ENCODE data around the gene UNKL. TPM values are rescaled to one million over a fixed set of nuclear protein-coding genes. Genes with fewer than 3 reads are reported as not detected.

Gene UNKL
- total and polyA plus RNA-seq, 2 of the 8 experiments (the other 6 are each of a cell fraction or from before 2014, with no cell fraction given): 25.1 to 31.8 TPM

DNA sequence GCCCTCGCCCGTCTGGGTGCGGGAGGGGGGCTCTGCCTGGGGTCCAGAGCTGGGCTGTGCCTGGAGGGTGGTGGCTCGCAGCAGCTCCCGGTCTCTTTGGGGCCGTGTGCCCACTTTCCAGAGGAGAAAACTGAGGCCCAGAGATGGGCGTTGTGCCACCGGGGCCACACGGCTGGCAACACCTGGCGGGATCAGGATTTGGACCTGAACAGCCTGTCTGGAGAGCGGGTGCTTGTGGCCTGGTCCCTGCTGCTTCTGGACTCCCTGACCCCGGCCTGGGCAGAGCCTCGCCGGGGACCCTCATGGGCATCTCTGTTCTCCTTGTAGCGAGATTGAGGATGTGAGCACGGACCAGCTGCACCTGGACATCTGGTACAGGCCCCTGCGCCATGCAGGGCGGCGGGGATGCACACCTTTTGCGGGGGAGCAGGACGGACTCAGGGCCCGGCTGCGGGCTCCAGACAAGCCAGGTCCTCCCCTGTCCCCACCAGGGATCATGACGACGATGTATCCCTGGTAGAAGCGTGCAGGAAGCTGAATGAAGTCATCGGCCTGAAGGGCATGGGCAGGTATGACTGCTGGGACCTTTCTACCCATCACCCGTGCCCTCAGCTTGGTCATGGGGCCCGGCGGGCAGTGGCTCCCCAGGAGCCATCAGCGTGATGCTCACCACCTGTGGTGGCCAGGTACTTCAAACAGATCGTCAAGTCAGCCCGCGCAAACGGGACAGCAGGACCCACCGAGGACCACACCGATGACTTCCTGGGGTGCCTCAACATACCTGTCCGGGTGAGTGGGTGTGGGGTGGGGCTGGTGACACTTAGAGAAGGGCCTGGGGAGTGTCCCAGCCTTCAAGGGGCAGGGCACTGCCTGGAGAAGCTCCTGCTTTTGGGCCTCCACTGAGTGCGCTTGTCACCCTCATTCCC lies 72.7 kb downstream of the UNKL start:
- Histone ChIP-seq H3K23me2 (ENCODE audit: low read depth, low read length) (peaks cover 4% of the 10 kb centered on the region; the same call in 1 of the 2 replicates), H2BK15ac (ENCODE audit: low read length) (no peak overlapping the region), H2AFZ (ENCODE audit: low read length) (no peak overlapping the region), H2AK5ac (ENCODE audit: low read depth, low read length) (no peak overlapping the region), H4K91ac (replicated peaks; ENCODE audit: insufficient read length, low read length) (no peak overlapping the region), H4K5ac (ENCODE audit: insufficient read length, low read depth, low read length) (no peak overlapping the region), H3K4me3 (ENCODE audit: extremely low read depth in 1 of 4, insufficient read depth in 2 of 4, low read depth in 3 of 4, low read length in 4 of 4) (no peak overlapping the region), H3K56ac (replicated peaks; ENCODE audit: insufficient read length, low read depth, low read length) (no peak overlapping the region), H3K18ac (ENCODE audit: extremely low read depth, low read length) (no peak overlapping the region), H3K36me3 (ENCODE audit: control insufficient read depth in 2 of 4, insufficient read depth in 4 of 4, low read length in 3 of 4) (no peaks in the 10 kb centered on the region), H2BK120ac (replicated peaks; ENCODE audit: low read depth, low read length) (no peak overlapping the region), H3K79me2 (ENCODE audit: control insufficient read depth in 1 of 2, insufficient read depth in 2 of 2, low read length in 2 of 2) (no peaks in the 10 kb centered on the region), H3K27ac (ENCODE audit: low read depth, low read length) (no peak overlapping the region), H3K4ac (replicated peaks; ENCODE audit: insufficient read length, low read depth, low read length) (no peak overlapping the region), H3K9ac (replicated peaks in 1 of 4; ENCODE audit: extremely low read depth in 1 of 4, low read depth in 3 of 4, low read length in 3 of 4) (no peak overlapping the region), H3K27me3 (replicated peaks in 1 of 4; ENCODE audit: control insufficient read depth in 3 of 4, extremely low read depth in 1 of 4, insufficient read depth in 3 of 4, low read length in 3 of 4) (peaks cover 0 to 9% (median 1%) of the 10 kb centered on the region in 4 experiments; a peak in 3 of 7 replicates), H4K20me1 (replicated peaks in 1 of 2; ENCODE audit: control insufficient read depth in 1 of 2, insufficient read depth in 2 of 2, low read length in 2 of 2) (peaks cover 0 to 13% of the 10 kb centered on the region in 2 experiments), H3K9me3 (ENCODE audit: insufficient read depth in 2 of 2, low read depth in 1 of 2, low read length in 1 of 2) (no peaks in the 10 kb centered on the region), H2BK20ac (ENCODE audit: low read length) (no peak overlapping the region), H3K23ac (ENCODE audit: insufficient read length) (no peak overlapping the region), H3K4me1 (replicated peaks in 1 of 4; ENCODE audit: control insufficient read depth in 3 of 4, insufficient read depth in 4 of 4, low read length in 3 of 4) (peaks cover 0 to 12% (median 3%) of the 10 kb centered on the region in 4 experiments; a peak in 4 of 7 replicates), H4K8ac (ENCODE audit: extremely low read depth, insufficient read depth, low read length) (no peak overlapping the region), H3K14ac (ENCODE audit: insufficient read length) (no peak overlapping the region), H3K79me1 (ENCODE audit: low read depth, low read length) (no peaks in the 10 kb centered on the region), H2BK5ac (ENCODE audit: low read depth, low read length) (no peak overlapping the region), H2BK12ac (ENCODE audit: low read depth, low read length) (no peak overlapping the region), H3K4me2 (ENCODE audit: insufficient read depth in 1 of 2, low read depth in 2 of 2, low read length in 2 of 2) (peak overlapping the region in 1 of 2 experiments; percentile 73; a peak in 2 of 4 replicates)
- no peak for FAIRE-seq
- no peak for DNase-seq (ENCODE audit: low read depth in 1 of 2, low spot score in 2 of 2)
- CTCF ChIA-PET (ENCODE audit: partially characterized antibody): interaction anchor here (0.9 to 11.1 kb wide), 3 partner anchors 10 to 123 kb away, joined by 3 to 52 read pairs (median 7); partner anchors contain the start of gene BAIAP3
- WGBS, 2 experiments (ENCODE audit: extremely low coverage in 1 of 2, insufficient coverage in 1 of 2, insufficient read length in 1 of 2, insufficient replicate concordance in 2 of 2, low coverage in 1 of 2, low lambda C conversion rate in 2 of 2, missing lambda C conversion rate in 1 of 2): 88% methylated on average over 38 of the region's 39 CpGs; no CpG with 5 or more reads in 1 of the 2 experiments
- POLR2A ChIA-PET (ENCODE audit: partially characterized antibody): interaction anchor here (1.0 to 1.7 kb wide), 3 partner anchors 8 to 10 kb away, joined by 3 to 7 read pairs (median 5); partner anchors contain the start of genes BAIAP3, GNPTG and TSR3
- no peak for TF ChIP-seq PHF8 (conservative IDR thresholded peaks at IDR 0.05; ENCODE audit: low read depth, low read length)
- no peak for TF ChIP-seq POLR2AphosphoS5 (IDR thresholded peaks at IDR 0.05; ENCODE audit: low read depth, low read length)
- TF ChIP-seq USF2 (IDR thresholded peaks at IDR 0.05; ENCODE audit: low read length): no peak
- TF ChIP-seq MAX (IDR thresholded peaks at IDR 0.05): no peak
- no peak for TF ChIP-seq SIRT6 (IDR thresholded peaks at IDR 0.05; ENCODE audit: low read length)
- no peak for TF ChIP-seq NRF1 (IDR thresholded peaks at IDR 0.05; ENCODE audit: low read depth, low read length)
- TF ChIP-seq SP4 (IDR thresholded peaks at IDR 0.05; ENCODE audit: low read length): no peak
- TF ChIP-seq FOSL1 (IDR thresholded peaks at IDR 0.05; ENCODE audit: insufficient read depth, low read depth, low read length): no peak
- TF ChIP-seq POLR2A (IDR thresholded peaks at IDR 0.05; ENCODE audit: control extremely low read depth in 1 of 2, low read depth in 2 of 2, low read length in 2 of 2): no peak
